Measurements from ENCODE around the gene CKMT2.

Gene CKMT2

GRCh38 chr5:81246697-81247096, 13.6 kb downstream of the CKMT2 start:
- POLR2A ChIA-PET, result no interaction called here
- CTCF ChIA-PET, result interaction anchor here (2.3 kb wide), 1 partner anchor 53 kb away, joined by 7 read pairs; no protein-coding TSS in a partner anchor
- no peak for DNase-seq (ENCODE audit: low read depth, low spot score)
- H3K4me3 ChIP-seq (ENCODE audit: low read depth, low read length), result no peak overlapping the region
- TF ChIP-seq, protein P1, sequence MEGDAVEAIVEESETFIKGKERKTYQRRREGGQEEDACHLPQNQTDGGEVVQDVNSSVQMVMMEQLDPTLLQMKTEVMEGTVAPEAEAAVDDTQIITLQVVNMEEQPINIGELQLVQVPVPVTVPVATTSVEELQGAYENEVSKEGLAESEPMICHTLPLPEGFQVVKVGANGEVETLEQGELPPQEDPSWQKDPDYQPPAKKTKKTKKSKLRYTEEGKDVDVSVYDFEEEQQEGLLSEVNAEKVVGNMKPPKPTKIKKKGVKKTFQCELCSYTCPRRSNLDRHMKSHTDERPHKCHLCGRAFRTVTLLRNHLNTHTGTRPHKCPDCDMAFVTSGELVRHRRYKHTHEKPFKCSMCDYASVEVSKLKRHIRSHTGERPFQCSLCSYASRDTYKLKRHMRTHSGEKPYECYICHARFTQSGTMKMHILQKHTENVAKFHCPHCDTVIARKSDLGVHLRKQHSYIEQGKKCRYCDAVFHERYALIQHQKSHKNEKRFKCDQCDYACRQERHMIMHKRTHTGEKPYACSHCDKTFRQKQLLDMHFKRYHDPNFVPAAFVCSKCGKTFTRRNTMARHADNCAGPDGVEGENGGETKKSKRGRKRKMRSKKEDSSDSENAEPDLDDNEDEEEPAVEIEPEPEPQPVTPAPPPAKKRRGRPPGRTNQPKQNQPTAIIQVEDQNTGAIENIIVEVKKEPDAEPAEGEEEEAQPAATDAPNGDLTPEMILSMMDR (IDR thresholded peaks at IDR 0.05; ENCODE audit: insufficient read depth, low read length, missing control alignments), result no peak

DNA sequence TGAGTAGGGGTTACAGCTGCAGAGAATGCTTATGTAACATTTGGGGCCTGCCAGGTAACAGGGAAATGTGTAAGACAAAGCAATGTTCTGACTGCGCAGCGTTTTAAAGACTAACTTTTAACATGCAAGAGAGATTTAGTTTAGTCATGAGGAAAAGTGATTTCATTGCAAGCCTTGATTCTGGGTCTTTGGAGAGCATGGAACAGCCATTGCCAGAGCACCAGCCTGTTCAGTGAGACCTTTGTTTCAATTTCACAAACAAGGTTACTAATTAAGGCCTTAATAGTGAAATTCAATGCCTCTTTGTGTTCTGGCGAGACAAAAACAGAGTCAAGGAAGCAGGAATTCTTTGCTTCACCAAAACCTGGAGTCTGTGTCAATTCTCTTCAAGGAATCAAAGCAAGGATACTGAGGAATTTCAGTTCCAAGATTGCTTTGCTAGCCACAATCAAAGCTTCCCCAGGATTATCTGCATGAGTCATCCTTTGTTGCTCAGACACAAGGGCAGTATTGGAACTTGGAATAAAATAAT, 14.4 kb downstream of the CKMT2 start:
- no peak overlapping the region for H3K4me3 ChIP-seq (ENCODE audit: low read depth, low read length)
- ChIA-PET CTCF (interaction anchor here (2.3 kb wide), 1 partner anchor 52 kb away, joined by 7 read pairs; no protein-coding TSS in a partner anchor), POLR2A (no interaction called here)
- TF ChIP-seq, protein P1 (IDR thresholded peaks at IDR 0.05; ENCODE audit: insufficient read depth, low read length, missing control alignments), result no peak
- DNase-seq (ENCODE audit: low read depth, low spot score), result no peak

DNA sequence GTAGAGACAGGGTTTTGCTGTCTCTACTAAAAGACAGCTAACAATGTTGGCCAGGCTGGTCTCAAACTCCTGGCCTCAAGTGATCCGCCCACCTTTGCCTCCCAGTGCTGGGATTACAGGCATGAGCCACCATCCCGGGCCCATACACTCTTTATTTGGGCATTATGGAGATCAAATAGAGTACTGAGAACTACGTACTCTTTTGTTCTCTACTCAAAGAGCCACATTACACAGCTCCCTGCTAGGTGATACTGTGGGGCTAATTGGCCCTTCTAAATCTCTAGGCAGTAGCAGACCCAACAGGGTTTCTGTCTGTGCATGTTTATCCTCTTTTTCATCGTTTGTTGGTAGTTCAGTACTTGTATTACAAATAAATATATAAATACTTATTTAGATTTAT, 16.1 kb downstream of the CKMT2 start:
- DNase-seq (ENCODE audit: low read depth, low spot score), result no peak
- ChIA-PET POLR2A (no interaction called here), CTCF (interaction anchor here (1.2 to 1.6 kb wide), 2 partner anchors 12 to 50 kb away, joined by 4 to 8 read pairs; no protein-coding TSS in a partner anchor)
- TF ChIP-seq, protein P1 (IDR thresholded peaks at IDR 0.05; ENCODE audit: insufficient read depth, low read length, missing control alignments), result no peak
- no peak overlapping the region for H3K4me3 ChIP-seq (ENCODE audit: low read depth, low read length)

- ChIA-PET CTCF (interaction anchor here (1.6 kb wide), 1 partner anchor 49 kb away, joined by 8 read pairs; no protein-coding TSS in a partner anchor), POLR2A (no interaction called here)
- DNase-seq (ENCODE audit: low read depth, low spot score), result no peak
- no peak overlapping the region for H3K4me3 ChIP-seq (ENCODE audit: low read depth, low read length)
- TF ChIP-seq, protein P1 (IDR thresholded peaks at IDR 0.05; ENCODE audit: insufficient read depth, low read length, missing control alignments), result no peak
Observed at GRCh38 chr5:81250004-81250403, 16.9 kb downstream of the CKMT2 start.

DNA sequence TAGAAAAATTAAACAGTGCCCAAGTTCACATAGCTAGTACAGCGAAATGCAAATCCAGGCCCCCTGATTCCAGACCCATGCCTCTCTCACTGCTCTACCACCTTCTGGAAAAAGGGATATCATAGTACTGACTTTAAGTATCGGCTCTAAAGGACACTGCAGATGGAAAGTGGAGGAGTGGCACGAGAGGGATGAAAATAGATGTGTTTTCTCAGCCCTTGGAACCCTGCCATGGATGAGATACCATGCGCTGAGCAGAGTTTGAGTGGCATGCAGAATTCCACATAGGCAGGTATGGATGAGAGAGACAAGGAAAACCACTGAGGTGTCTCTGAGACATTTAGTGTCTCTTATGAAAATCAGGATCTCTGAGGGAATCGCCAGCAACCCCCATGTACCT, 18.8 kb downstream of the CKMT2 start:
- H3K4me3 ChIP-seq (ENCODE audit: low read depth, low read length), result no peak overlapping the region
- no peak for DNase-seq (ENCODE audit: low read depth, low spot score)
- ChIA-PET CTCF (interaction anchor here (0.9 to 1.5 kb wide), 2 partner anchors 16 to 48 kb away, joined by 3 read pairs; no protein-coding TSS in a partner anchor), POLR2A (no interaction called here)
- TF ChIP-seq, protein P1 (IDR thresholded peaks at IDR 0.05; ENCODE audit: insufficient read depth, low read length, missing control alignments), result no peak

- no peak for DNase-seq (ENCODE audit: low read depth, low spot score)
- CTCF ChIA-PET, result interaction anchor here (1.5 kb wide), 1 partner anchor 47 kb away, joined by 3 read pairs; no protein-coding TSS in a partner anchor
Observed at GRCh38 chr5:81252904-81253303, 19.8 kb downstream of the CKMT2 start.

More at GRCh38 chr5:81252904-81253303, 19.8 kb downstream of the CKMT2 start:
- H3K4me3 ChIP-seq (ENCODE audit: low read depth, low read length), result no peak overlapping the region
- POLR2A ChIA-PET, result no interaction called here
- TF ChIP-seq, protein P1 (IDR thresholded peaks at IDR 0.05; ENCODE audit: insufficient read depth, low read length, missing control alignments), result no peak
